Prostate gland (tissue), 2 donors: Measurements from ENCODE around the gene SHC3. TPM values are rescaled to one million over a fixed set of nuclear protein-coding genes. Genes with fewer than 3 reads are reported as not detected.

Source experiments
- DNase-seq: peaks from one replicate; pipeline ENCODE4 v3.0.0-alpha.2; 2019; ENCODE audit warnings: low spot score
- H3K27ac ChIP-seq, 2 donors: fragments of 200-600 bp; sonication (generic); 2 replicates each; pipeline ENCODE4 v1.5.1; 2017 to 2019
- H3K27me3 ChIP-seq: fragments of 200-600 bp; sonication (generic); replicated peaks from 2 replicates; pipeline ENCODE4 v1.5.1; 2019; ENCODE audit not compliant: insufficient read depth
- H3K36me3 ChIP-seq, 2 donors: fragments of 200-600 bp; sonication (generic); 1 replicate in 1 of 2; 2 replicates in 1 of 2; pipeline versions ENCODE4 v1.5.1 to v1.8.1; 2017 to 2019
- H3K4me1 ChIP-seq: fragments of 200-600 bp; sonication (generic); replicated peaks from 2 replicates; pipeline ENCODE4 v1.5.1; 2019
- H3K4me3 ChIP-seq, 2 donors: fragments of 200-600 bp; sonication (generic); 2 replicates each; pipeline ENCODE4 v1.5.1; 2017 to 2019
- H3K9me3 ChIP-seq: fragments of 200-600 bp; sonication (generic); 2 replicates; pipeline ENCODE4 v1.5.1; 2017
- CTCF ChIP-seq, 4 experiments: fragments of 200-600 bp in 2 of 4; fragments of 450-650 bp in 2 of 4; sonication (generic) in 2 of 4; IDR thresholded peaks; 1 replicate in 3 of 4; 2 replicates in 1 of 4; pipeline ENCODE4 v1.5.1; 2016 to 2019; ENCODE audit warnings: antibody characterized with exemption in 4 of 4, mild to moderate bottlenecking in 2 of 4, moderate library complexity in 2 of 4
- POLR2A ChIP-seq: fragments of 450-650 bp; IDR thresholded peaks from one replicate; pipeline ENCODE4 v1.6.1; 2016; ENCODE audit warnings: antibody characterized with exemption, mild to moderate bottlenecking
- POLR2AphosphoS5 ChIP-seq: sonication (generic); formaldehyde crosslinking; IDR thresholded peaks from one replicate; pipeline ENCODE4 v1.6.1; 2017; ENCODE audit warnings: antibody characterized with exemption
- WGBS: methylation state at CpG from one replicate; pipeline ENCODE4 v1.1.5; 2018; 5-methylcytosine and 5-hydroxymethylcytosine counted together
- intact Hi-C: fragments of 100-400 bp; cut with DNase I; formaldehyde crosslinking; loops from one replicate; pipeline ENCODE4 v1.14.2; 2022
- total RNA-seq, 2 donors: library from RNA; depleted of rRNA; stranded (reverse); fragments of >200 nt; gene quantifications; one replicate each; pipeline ENCODE4 v1.1.0, GENCODE V29; 2016

SHC3 gene
- total RNA-seq, 2 donors from 2014 or later = 0.34 to 0.59 TPM

DNA sequence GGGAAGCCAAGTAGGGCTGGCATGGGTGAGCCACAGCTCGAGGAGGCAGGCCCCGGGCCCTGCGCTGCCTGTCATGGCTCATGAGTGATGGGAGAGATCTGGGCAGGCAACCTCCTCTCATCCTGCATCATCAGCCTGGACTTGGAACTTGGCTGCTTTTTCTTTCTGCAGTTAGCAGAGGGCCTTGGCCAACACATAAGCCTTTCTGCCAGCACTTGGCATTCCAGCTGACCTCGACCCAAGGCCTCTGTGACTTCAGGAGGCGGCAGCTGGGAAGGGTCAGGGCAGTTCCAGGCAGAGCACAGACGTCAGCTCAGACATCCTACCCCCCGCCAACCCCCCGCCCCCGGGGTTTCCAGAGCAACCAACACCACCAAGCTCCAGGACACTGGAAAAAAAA is 179.7 kb downstream of the SHC3 start:
- no peak for DNase-seq
- Histone ChIP-seq H3K9me3 (no peaks in the 10 kb centered on the region), H3K4me1 (no peaks in the 10 kb centered on the region), H3K27ac (no peak overlapping the region), H3K4me3 (no peak overlapping the region), H3K36me3 (no peaks in the 10 kb centered on the region), H3K27me3 (no peaks in the 10 kb centered on the region)
- intact Hi-C loops = loop anchor here (10.0 kb wide), 1 partner anchor 184 kb away; no protein-coding TSS in a partner anchor
- WGBS = 53% methylated on average over 9 of the region's 9 CpGs
- no peak for TF ChIP-seq POLR2AphosphoS5
- TF ChIP-seq POLR2A = no peak
- TF ChIP-seq CTCF (IDR thresholded peaks at IDR 0.05) = no peak

- H3K9me3 ChIP-seq = no peaks in the 10 kb centered on the region
- H3K27ac ChIP-seq = no peak overlapping the region
- no peak for TF ChIP-seq POLR2AphosphoS5
- no peak for TF ChIP-seq POLR2A
- no peak for TF ChIP-seq CTCF (IDR thresholded peaks at IDR 0.05)
- no peak for DNase-seq
- intact Hi-C loops = loop anchor here (10.0 kb wide), 1 partner anchor 184 kb away; no protein-coding TSS in a partner anchor
- H3K4me3 ChIP-seq = no peak overlapping the region
- H3K4me1 ChIP-seq = no peaks in the 10 kb centered on the region
- WGBS = 5% methylated on average over 2 of the region's 2 CpGs
- no peaks in the 10 kb centered on the region for H3K27me3 ChIP-seq
- no peaks in the 10 kb centered on the region for H3K36me3 ChIP-seq
Observed at GRCh38 chr9:88998503-88998902, 180.1 kb downstream of the SHC3 start.

- H3K36me3 ChIP-seq = no peaks in the 10 kb centered on the region
- H3K4me1 ChIP-seq = no peaks in the 10 kb centered on the region
- DNase-seq = no peak
- no peaks in the 10 kb centered on the region for H3K9me3 ChIP-seq
- TF ChIP-seq POLR2AphosphoS5 (no peak), POLR2A (no peak), CTCF (IDR thresholded peaks at IDR 0.05) (no peak)
- 87% methylated on average over 8 of the region's 8 CpGs for WGBS
- H3K27me3 ChIP-seq = no peaks in the 10 kb centered on the region
- no peak overlapping the region for H3K4me3 ChIP-seq
- no peak overlapping the region for H3K27ac ChIP-seq
- intact Hi-C loops = loop anchor here (10.0 kb wide), 1 partner anchor 183 kb away; no protein-coding TSS in a partner anchor
Observed at GRCh38 chr9:88997646-88998045, 181.0 kb downstream of the SHC3 start.

- 55% methylated on average over 4 of the region's 4 CpGs for WGBS
- no peak overlapping the region for H3K27ac ChIP-seq
Observed at GRCh38 chr9:88996921-88997235, 181.7 kb downstream of the SHC3 start.

More at GRCh38 chr9:88996921-88997235, 181.7 kb downstream of the SHC3 start:
- H3K27me3 ChIP-seq = no peaks in the 10 kb centered on the region
- H3K4me1 ChIP-seq = no peaks in the 10 kb centered on the region
- intact Hi-C loops = loop anchor here (10.0 kb wide), 1 partner anchor 182 kb away; no protein-coding TSS in a partner anchor
- no peaks in the 10 kb centered on the region for H3K36me3 ChIP-seq
- no peak for TF ChIP-seq POLR2AphosphoS5
- TF ChIP-seq POLR2A = no peak
- no peak for TF ChIP-seq CTCF (IDR thresholded peaks at IDR 0.05)
- H3K4me3 ChIP-seq = no peak overlapping the region
- DNase-seq = no peak
- H3K9me3 ChIP-seq = no peaks in the 10 kb centered on the region
